NCI-H1092 treated with DMSO at 0.1 percent for 48 hours (cell line): Measurements from ENCODE around the gene SCG2.
"Not testable (repeated sequence)": the region's sequence is repeated elsewhere in the genome, so short reads cannot be mapped to it uniquely, and the experiment has no call there.

Experiments
- DNase-seq: peaks from one replicate; lab custom pipeline; 2025; lab: John Stamatoyannopoulos, UW

Gene SCG2

DNA sequence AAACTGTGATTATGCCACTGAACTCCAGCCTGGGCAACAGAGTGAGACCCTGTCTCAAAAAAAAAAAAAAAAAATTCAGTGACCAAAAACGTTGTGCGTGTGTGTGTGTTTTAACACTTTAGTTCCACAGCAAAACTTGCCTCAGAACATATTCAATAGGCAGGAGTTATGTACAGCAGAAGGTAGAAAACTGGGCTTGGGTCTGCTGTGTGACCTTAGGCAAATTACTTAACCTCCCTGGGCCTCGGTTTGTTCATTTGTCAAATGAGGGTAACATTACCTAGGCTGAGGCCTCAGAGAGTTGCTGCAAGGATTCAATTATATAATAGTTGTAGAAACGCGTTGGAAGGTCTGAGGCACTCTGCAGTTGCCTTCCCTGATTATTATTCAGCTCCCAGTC, 10.3 kb upstream of the SCG2 start:
- no peak for DNase-seq

DNA sequence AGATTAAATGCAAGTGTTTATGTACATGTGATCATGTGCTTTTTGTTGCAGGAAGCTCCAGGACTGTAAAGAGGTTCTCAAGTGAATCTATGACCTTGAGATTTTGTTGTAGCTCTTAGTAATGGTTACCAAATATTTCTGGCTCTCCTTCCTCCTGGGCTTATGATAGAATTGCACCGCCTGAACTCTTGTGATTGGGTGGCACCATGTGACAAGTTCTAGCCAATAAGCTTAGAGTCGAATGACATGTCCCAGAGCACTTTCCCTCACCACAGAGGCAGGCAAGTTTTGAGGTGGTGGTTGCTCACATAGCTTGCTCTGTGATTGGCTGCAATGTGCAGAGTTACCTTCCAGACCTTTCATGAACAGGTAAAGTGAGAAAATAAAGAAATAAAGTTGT, 8.9 kb upstream of the SCG2 start:
- DNase-seq: no peak

DNA sequence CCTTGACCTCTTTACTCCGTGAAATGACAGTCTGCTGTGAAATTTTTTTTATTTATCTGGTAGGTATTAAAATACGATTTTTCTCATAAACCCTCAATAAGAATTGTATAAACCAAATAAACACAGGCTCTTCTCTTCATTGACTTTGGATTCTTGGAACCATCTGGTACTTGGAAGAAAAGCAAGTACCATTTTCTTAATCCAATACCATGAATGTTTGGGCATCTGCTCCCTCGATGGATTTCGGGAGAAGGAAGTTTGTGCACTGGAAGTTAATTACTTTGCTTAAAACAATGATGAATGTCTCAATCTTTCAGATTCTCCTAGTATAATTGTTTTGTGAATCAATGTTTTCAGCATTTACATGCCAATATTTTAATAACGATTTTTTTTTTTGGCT, 5.3 kb upstream of the SCG2 start:
- DNase-seq: no peak

- DNase-seq: no peak
Measured at GRCh38 chr2:223606946-223607345, 4.8 kb upstream of the SCG2 start.

DNA sequence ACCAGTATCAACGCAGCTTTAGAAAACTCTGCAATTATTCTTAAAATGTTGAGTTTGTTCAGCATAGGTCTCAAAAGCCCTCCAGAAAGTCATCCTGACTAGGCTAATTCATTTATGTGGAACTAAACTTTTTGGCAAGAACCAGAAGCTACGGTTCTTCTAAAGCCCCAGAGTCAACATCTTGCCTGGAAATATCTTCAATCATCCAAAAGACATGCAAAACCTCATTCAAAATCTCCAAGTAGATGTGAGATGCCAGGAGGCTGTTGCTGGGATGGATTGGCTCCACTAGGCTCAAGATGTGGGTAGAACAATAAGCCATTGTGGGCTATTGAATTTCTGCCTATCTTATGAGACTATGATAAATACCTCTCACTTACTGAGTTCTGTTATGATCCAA, 2.1 kb upstream of the SCG2 start:
- DNase-seq: no peak

DNA sequence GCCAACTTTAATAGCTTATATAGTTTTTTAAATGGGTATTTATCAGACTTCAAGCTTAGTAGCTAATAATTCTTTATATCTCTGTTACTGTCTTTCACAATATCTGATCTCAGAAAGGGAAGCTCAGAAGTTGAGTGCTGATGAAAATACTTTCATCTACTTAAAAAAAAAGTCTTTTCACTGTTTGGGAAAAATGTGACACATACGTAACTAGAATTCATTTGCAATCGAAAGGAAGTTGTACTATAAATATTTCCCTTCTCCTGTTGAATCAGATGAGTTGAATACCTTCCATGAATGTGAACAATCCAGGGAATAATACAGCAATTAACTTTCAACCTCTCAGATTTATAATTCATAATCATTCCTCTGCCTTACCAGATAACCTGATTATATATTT, 811 bp upstream of the SCG2 start:
- peak; percentile 66 for DNase-seq

GRCh38 chr2:223601018-223601417, 1.1 kb downstream of the SCG2 start:
- peak; percentile 30 for DNase-seq

- no peak for DNase-seq
Measured at GRCh38 chr2:223599640-223600380, 2.4 kb downstream of the SCG2 start.

DNA sequence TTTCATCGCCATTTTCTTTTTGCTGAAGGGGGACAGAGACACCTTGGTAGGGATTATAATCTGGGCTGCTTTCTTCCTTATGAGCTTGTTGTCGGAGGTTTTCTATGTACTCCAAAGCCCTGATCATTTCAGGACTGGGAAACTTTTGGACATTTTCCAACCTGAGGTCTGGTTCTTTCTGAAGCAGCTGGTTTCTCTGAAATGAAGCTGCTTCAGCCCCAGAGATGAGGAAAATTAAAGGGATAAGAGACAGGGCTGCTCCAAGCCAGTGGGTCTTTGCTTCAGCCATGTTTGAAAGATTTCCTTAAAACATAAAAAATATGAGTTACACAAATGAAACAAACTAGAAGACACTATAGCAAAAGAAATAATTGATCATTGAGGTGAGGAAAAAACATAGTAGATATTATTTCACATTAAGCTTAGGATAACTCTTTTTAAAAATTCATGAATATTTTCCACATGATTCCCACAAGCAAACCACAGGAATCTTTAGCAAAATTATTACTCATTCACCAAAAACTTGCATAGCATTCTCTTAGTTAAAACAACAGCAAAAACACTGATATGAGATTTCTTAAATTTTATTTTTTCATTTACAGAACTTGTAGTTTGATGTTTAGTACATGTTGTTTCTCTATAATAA, 3.0 kb downstream of the SCG2 start:
- DNase-seq: peak; percentile 41

GRCh38 chr2:223597076-223597475, 5.1 kb downstream of the SCG2 start:
- DNase-seq: no peak

GRCh38 chr2:223596208-223596607, 6.0 kb downstream of the SCG2 start:
- no peak for DNase-seq

- DNase-seq: no peak
Measured at GRCh38 chr2:223594831-223595230, 7.3 kb downstream of the SCG2 start.

DNA sequence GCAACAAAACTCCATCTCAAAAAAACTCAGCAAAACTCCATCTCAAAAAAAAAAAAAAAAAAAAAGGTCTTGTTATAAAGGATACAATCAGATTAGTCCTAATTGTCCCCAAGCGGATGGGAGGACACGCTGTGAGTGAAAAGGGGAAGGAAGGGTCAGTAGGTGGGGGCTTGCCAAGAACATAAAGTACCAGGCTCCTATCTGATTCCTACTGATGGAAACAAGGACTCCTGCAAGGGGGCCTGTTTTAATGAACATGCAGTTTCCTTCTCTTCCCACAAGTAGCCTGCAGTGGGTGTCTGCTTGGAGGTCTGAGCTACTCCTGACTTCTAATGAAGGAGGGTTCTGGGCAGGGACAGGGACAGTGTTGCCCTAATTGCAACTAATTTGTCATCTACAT, 7.9 kb downstream of the SCG2 start:
- DNase-seq: no peak

GRCh38 chr2:223592689-223593088, 9.5 kb downstream of the SCG2 start:
- not testable (repeated sequence) for DNase-seq

DNA sequence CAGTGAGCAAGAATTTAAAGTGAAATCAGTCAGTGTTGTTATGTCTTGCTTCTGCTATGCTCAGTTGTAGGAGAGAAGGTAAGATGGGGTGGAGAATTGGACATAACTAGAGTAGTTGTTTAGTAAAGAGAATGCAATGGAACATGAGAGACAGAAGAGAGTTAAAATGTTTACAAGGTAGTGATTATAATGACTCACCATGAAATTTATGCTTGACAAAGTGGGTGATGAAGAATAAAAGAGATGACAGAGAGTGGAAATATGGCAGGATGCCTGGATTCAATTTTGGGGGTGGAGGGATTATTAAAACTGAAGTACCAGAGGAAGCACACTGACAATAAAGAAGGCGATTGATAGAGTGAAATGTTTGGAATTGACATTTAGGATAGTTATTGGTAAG, 10.6 kb downstream of the SCG2 start:
- peak; percentile 93 for DNase-seq

GRCh38 chr2:223590964-223591363, 11.2 kb downstream of the SCG2 start:
- DNase-seq: peak; percentile 82

GRCh38 chr2:223589901-223590300, 12.3 kb downstream of the SCG2 start:
- DNase-seq: no peak

DNA sequence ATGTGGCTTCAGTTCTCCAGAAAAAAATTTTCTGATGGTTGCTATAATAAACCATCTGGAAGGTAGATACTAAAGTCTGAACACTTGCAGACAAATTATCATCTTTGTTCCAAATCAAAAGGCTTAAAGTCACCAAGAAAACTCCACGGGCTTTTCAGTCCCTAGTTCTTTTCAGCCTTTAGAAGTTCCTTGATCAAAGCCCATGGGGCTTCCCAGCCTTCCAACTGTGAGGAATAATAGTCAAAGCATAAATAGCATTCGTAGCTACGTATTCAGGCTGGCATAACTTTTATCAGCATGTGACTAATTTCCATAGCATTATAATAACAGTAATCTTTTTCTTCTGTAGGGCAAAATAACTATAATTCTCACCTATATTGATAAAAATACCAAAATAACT, 13.9 kb downstream of the SCG2 start:
- no peak for DNase-seq

GRCh38 chr2:223587301-223587700, 14.9 kb downstream of the SCG2 start:
- no peak for DNase-seq

DNA sequence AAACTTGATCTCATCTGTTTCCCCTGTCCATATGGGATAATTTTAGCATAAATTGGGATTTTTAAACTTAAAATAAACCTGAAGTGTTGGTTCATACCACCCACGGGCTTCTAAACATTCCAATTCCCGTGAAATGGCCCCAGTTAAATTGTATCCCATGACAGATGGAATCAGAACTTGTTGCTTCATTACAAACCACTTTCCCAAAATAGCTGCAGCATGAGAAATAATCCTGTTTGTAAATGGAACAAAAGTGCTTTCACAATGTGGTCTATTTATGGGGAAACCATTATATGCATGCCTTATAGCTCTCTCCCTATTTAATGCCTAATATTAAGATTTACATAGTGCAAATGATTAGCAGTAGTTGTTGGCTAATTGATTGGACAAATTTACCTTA, 15.9 kb downstream of the SCG2 start:
- DNase-seq: peak; percentile 85

GRCh38 chr2:223585666-223586065, 16.5 kb downstream of the SCG2 start:
- peak; percentile 83 for DNase-seq

DNA sequence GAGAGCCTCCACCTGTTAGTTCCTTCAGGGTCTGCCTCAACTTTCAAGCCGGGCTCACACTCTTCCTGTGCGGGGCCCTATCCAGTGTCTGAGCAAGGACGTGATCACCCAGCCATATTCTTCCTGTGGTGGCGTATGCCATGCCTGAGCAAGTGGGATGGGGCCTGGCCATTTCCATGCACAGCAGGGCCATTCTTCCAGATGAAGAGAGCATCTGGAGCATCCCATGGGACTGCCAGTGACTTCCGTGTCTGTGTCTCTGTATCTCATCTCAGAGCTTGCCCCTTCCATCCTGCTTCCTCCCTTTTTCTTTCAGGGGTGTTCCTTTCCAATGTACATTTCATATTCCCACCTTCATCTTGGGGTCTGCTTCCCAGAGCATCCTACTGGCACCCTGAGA, 20.2 kb downstream of the SCG2 start:
- no peak for DNase-seq

DNA sequence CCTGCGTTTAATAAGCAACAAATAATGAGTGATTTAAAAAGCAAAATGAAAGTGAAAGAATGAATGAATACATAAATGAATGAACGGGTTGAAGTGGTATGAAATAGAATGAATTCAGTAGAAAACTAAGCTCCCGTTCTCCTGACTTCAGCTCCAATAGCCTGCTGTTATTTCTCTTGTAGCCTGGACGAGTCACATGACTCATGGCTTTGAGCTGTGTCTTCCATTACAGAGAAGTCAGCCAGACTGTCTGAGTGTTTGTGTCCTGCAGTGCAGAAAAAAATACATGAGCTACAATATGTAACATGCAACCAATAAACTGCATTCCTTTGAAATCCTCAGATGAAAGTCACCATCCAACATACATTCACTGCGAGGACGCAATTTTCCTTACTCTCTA, 21.2 kb downstream of the SCG2 start:
- no peak for DNase-seq

DNA sequence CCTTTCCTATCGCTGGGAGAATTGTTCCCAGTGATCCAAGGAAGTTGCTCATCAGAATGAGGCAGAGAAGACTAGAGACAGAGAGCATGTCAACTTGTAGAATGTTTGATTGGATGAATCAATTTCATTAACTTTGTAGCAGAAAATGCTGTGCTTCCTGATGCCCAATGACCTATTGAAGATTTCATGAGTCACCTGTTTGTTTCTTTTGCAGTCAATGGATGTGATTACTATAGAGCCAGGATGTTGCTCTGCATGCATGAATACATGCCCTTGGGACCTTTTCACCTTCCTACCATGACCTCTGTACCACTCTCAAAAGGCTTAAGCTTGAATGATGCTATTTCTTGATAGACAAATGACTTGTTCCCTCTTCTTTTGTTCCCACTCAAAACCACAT, 23.3 kb downstream of the SCG2 start:
- DNase-seq: no peak
